GM23248 (cell line): ENCODE results near the gene UBFD1. TPM values are rescaled to one million over a fixed set of nuclear protein-coding genes. Genes with fewer than 3 reads are reported as not detected.

Experiments used
- DNase-seq: peaks from one replicate; pipeline ENCODE4 v3.0.0-alpha.2; 2015
- H2AFZ ChIP-seq: fragments of 200-600 bp; sonication (generic); 2 replicates; pipeline ENCODE4 v1.6.1; 2016; ENCODE audit warnings: antibody characterized with exemption
- H3F3A ChIP-seq: fragments of 200-600 bp; sonication (generic); 2 replicates; pipeline ENCODE4 v1.6.1; 2016; ENCODE audit warnings: mild to moderate bottlenecking, antibody characterized with exemption, mixed run types; ENCODE audit not compliant: insufficient read depth
- H3K27ac ChIP-seq: fragments of 200-600 bp; sonication (generic); 2 replicates; pipeline ENCODE4 v1.5.1; 2016; ENCODE audit warnings: mild to moderate bottlenecking
- H3K27me3 ChIP-seq: fragments of 200-600 bp; sonication (generic); replicated peaks from 2 replicates; pipeline ENCODE4 v1.6.1; 2016; ENCODE audit warnings: mild to moderate bottlenecking; ENCODE audit not compliant: insufficient read depth
- H3K36me3 ChIP-seq: fragments of 200-600 bp; sonication (generic); 2 replicates; pipeline ENCODE4 v1.6.1; 2016; ENCODE audit warnings: low read depth, mild to moderate bottlenecking
- H3K4me1 ChIP-seq: fragments of 200-600 bp; sonication (generic); 2 replicates; pipeline ENCODE4 v1.6.1; 2016; ENCODE audit warnings: mild to moderate bottlenecking; ENCODE audit not compliant: insufficient read depth
- H3K4me2 ChIP-seq: fragments of 200-600 bp; sonication (generic); one replicate; pipeline ENCODE4 v1.6.1; 2016; ENCODE audit warnings: mild to moderate bottlenecking; ENCODE audit not compliant: unreplicated experiment
- H3K4me3 ChIP-seq: fragments of 200-600 bp; sonication (generic); 2 replicates; pipeline ENCODE4 v1.5.1; 2016; ENCODE audit warnings: mild to moderate bottlenecking
- H3K79me2 ChIP-seq: fragments of 200-600 bp; sonication (generic); 2 replicates; pipeline ENCODE4 v1.6.1; 2016; ENCODE audit warnings: mild to moderate bottlenecking; ENCODE audit not compliant: insufficient read depth
- H3K9ac ChIP-seq: fragments of 200-600 bp; sonication (generic); 2 replicates; pipeline ENCODE4 v1.6.1; 2016; ENCODE audit warnings: mild to moderate bottlenecking
- H3K9me2 ChIP-seq: fragments of 200-600 bp; sonication (generic); 2 replicates; pipeline ENCODE4 v1.6.1; 2016; ENCODE audit warnings: mixed run types, mild to moderate bottlenecking, moderate library complexity; ENCODE audit not compliant: insufficient read depth
- H3K9me3 ChIP-seq: fragments of 200-600 bp; sonication (generic); one replicate; pipeline ENCODE4 v1.6.1; 2017; ENCODE audit warnings: low read depth
- H4K20me1 ChIP-seq: fragments of 200-600 bp; sonication (generic); 2 replicates; pipeline ENCODE4 v1.6.0; 2016; ENCODE audit not compliant: insufficient read depth
- EZH2 ChIP-seq: fragments of 200-600 bp; sonication (generic); IDR thresholded peaks from 2 replicates; pipeline ENCODE4 v1.6.1; 2018; ENCODE audit warnings: antibody characterized with exemption, mild to moderate bottlenecking; ENCODE audit not compliant: insufficient read depth, poor library complexity, severe bottlenecking
- EZH2phosphoT487 ChIP-seq: fragments of 200-600 bp; sonication (generic); IDR thresholded peaks from 2 replicates; pipeline ENCODE4 v1.6.1; 2018; ENCODE audit warnings: antibody characterized with exemption, moderate library complexity, mild to moderate bottlenecking, low read depth; ENCODE audit not compliant: insufficient read depth
- WGBS, 2 experiments: methylation state at CpG; one replicate each; pipeline ENCODE4 v1.1.6; 2015 to 2017; ENCODE audit warnings: low lambda C conversion rate in 2 of 2, low coverage in 1 of 2; ENCODE audit errors: missing lambda C conversion rate in 2 of 2; 5-methylcytosine and 5-hydroxymethylcytosine counted together
- in situ Hi-C: fragments of 300-500 bp; cut with MboI; formaldehyde crosslinking; loops from 2 replicates; pipeline ENCODE4 v1.15.0; 2020
- polyA plus RNA-seq: library from polyadenylated mRNA; unstranded; fragments of >200 nt; fragmentation: Nextera tagmentation; extraction: Ambion mirVana; gene quantifications from 2 replicates; pipeline ENCODE4 v1.2.1, GENCODE V29; 2016
- total RNA-seq: library from RNA; depleted of rRNA; stranded (reverse); fragments of >200 nt; shearing (Covaris generic); gene quantifications from 2 replicates; pipeline ENCODE4 v1.2.3, GENCODE V29; 2014

The UBFD1 gene
- total and polyA plus RNA-seq, 2 experiments from 2014 or later, result 50.2 to 129 TPM

GRCh38 chr16:23557779-23558702 lies 514 bp downstream of the UBFD1 start:
- peaks cover 15% of the 10 kb centered on the region for H3K4me1 ChIP-seq
- H3K79me2 ChIP-seq, result peaks cover 76% of the 10 kb centered on the region
- H4K20me1 ChIP-seq, result no peaks in the 10 kb centered on the region; the same call in 1 of the 2 replicates
- peaks cover 36% of the 10 kb centered on the region for H3K36me3 ChIP-seq
- H3K9me3 ChIP-seq, result no peaks in the 10 kb centered on the region
- peak overlapping the region; percentile 97 for H3K9ac ChIP-seq
- peak; percentile 80 for DNase-seq
- no peaks in the 10 kb centered on the region for H3K9me2 ChIP-seq
- H2AFZ ChIP-seq, result peak overlapping the region; percentile 50
- 1% methylated on average over 21 to 58 of the region's 60 CpGs for WGBS, 2 experiments
- TF ChIP-seq EZH2phosphoT487 (no peak), EZH2 (no peak)
- H3K4me2 ChIP-seq, result peak overlapping the region; percentile 83
- H3K27ac ChIP-seq, result peak overlapping the region; percentile 92
- H3K27me3 ChIP-seq, result no peaks in the 10 kb centered on the region
- in situ Hi-C loops, result no loop called here
- peaks cover 13% of the 10 kb centered on the region; the same call in 1 of the 2 replicates for H3F3A ChIP-seq
- H3K4me3 ChIP-seq, result peak overlapping the region; percentile 96

DNA sequence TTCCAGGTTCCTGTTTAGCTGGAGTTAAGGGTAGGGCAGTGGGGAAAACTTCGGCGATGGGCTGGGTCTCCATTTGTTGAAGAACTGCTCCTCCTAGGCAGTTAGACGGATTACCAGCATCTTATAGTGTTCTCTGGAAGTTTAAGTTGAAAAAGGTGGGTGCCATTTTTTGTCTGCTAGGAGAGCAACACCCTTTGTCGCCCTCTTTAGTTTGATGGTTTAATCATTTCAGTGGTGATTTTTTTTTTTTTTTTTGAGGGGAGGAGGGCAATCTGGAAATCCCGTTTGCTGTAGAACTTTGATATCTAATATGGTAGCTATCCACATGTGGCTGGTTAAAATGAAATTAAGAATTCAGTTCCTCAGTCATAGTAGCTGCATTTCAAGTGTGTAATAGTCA lies 4.1 kb downstream of the UBFD1 start:
- WGBS, 2 experiments, result 65 to 68% methylated on average over 5 of the region's 5 CpGs
- Histone ChIP-seq H3F3A (peaks cover 9% of the 10 kb centered on the region; the same call in 1 of the 2 replicates), H3K9me3 (no peaks in the 10 kb centered on the region), H3K4me3 (no peak overlapping the region), H3K27me3 (no peaks in the 10 kb centered on the region), H3K79me2 (peaks cover 84% of the 10 kb centered on the region), H3K9me2 (no peaks in the 10 kb centered on the region), H4K20me1 (no peaks in the 10 kb centered on the region; the same call in 1 of the 2 replicates), H3K27ac (no peak overlapping the region), H2AFZ (no peak overlapping the region), H3K36me3 (peaks cover 60% of the 10 kb centered on the region), H3K9ac (no peak overlapping the region), H3K4me2 (no peak overlapping the region), H3K4me1 (peaks cover 11% of the 10 kb centered on the region)
- no peak for TF ChIP-seq EZH2phosphoT487
- no peak for TF ChIP-seq EZH2
- in situ Hi-C loops, result no loop called here
- DNase-seq, result peak; percentile 16

DNA sequence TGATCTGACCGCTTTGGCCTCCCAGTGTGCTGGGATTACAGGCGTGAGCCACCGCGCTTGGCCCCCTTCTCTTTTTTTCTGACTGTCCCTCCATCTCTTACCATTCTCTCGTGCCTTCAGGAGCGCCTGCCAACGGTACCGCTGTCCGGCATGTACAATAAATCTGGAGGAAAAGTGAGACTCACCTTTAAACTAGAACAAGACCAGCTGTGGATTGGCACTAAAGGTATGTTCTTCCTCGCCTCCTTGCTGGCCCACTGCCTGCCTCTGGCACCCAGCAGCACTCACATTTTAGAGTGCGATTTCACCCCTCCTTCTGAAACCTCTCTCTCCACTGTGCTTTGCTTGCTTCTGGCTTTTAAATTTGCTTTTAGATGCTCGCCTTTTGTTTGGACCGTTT lies 5.0 kb downstream of the UBFD1 start:
- DNase-seq, result no peak
- no peak overlapping the region for H3K9ac ChIP-seq
- H3K27me3 ChIP-seq, result no peaks in the 10 kb centered on the region
- no peak overlapping the region for H3K27ac ChIP-seq
- H3K4me2 ChIP-seq, result no peak overlapping the region
- in situ Hi-C loops, result no loop called here
- TF ChIP-seq EZH2, result no peak
- TF ChIP-seq EZH2phosphoT487, result no peak
- no peaks in the 10 kb centered on the region; the same call in 1 of the 2 replicates for H4K20me1 ChIP-seq
- no peak overlapping the region for H2AFZ ChIP-seq
- H3K4me1 ChIP-seq, result peaks cover 9% of the 10 kb centered on the region
- H3K9me3 ChIP-seq, result no peaks in the 10 kb centered on the region
- WGBS, 2 experiments, result 95 to 98% methylated on average over 10 to 13 of the region's 13 CpGs
- H3K9me2 ChIP-seq, result no peaks in the 10 kb centered on the region
- peaks cover 7% of the 10 kb centered on the region; the same call in 1 of the 2 replicates for H3F3A ChIP-seq
- no peak overlapping the region for H3K4me3 ChIP-seq
- peaks cover 70% of the 10 kb centered on the region for H3K36me3 ChIP-seq
- peaks cover 89% of the 10 kb centered on the region for H3K79me2 ChIP-seq

DNA sequence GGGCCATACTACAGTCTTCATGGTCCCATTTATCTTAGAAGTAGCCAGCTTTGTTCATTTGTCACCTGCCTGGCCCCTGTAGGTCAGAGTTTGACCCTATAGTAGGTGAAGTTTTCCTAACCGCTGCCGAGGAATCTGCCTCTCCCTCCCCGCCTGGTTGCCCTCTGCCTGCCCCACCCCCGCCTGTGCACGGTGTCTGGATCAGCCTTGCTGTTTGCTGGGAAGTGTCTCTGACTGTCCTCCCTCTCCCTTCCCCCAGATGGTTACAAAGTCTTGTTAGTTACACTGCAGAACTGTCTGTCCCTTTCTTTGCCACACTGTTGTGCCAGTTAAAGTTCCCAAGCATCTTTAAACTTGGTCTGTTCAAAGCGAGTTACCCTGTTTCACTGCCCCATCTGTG lies 5.7 kb downstream of the UBFD1 start:
- TF ChIP-seq EZH2phosphoT487 (no peak), EZH2 (no peak)
- Histone ChIP-seq H3K27me3 (no peaks in the 10 kb centered on the region), H3K9me2 (no peaks in the 10 kb centered on the region), H3K9ac (no peak overlapping the region), H3K27ac (no peak overlapping the region), H3K4me2 (no peak overlapping the region), H3K36me3 (peaks cover 73% of the 10 kb centered on the region), H3K9me3 (no peaks in the 10 kb centered on the region), H2AFZ (no peak overlapping the region), H3K79me2 (peaks cover 88% of the 10 kb centered on the region), H3K4me1 (peaks cover 9% of the 10 kb centered on the region), H3K4me3 (no peak overlapping the region), H3F3A (peaks cover 7% of the 10 kb centered on the region; the same call in 1 of the 2 replicates), H4K20me1 (no peaks in the 10 kb centered on the region; the same call in 1 of the 2 replicates)
- no peak for DNase-seq
- 96 to 100% methylated on average over 3 to 6 of the region's 6 CpGs for whole genome bisulfite sequencing, 2 experiments
- in situ Hi-C loops, result no loop called here
